MM.1S (cell line): Measurements from ENCODE around the gene CCS.

Experiments
- CTCF ChIP-seq: fragments of 300-600 bp; sonication (generic); IDR thresholded peaks from 2 replicates; pipeline ENCODE4 v1.5.1; 2016; ENCODE audit warnings: antibody characterized with exemption, low read length, mixed read lengths
- EZH2phosphoT487 ChIP-seq: fragments of 300-600 bp; sonication (generic); IDR thresholded peaks from 2 replicates; pipeline ENCODE4 v1.6.1; 2018; ENCODE audit warnings: antibody characterized with exemption, low read length

DNA sequence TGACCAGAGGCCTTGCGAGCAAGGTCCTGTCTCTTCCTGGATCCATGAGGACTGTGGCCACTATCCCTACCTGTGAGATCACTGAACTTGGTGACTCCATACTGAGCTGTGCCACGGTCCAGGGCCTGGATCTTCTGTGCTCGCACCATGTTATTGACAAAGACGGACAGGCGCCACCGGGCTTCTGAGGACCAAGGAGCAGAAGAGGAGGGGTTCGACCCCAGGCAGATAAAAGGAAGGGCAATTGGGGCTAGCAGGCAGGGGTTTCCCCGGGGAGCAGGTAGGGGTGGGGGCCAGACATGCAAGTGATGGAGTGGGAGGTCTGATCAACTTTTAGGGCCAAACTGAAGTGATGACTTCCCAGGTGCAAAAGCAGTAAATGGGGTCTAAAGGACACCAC lies 26.8 kb upstream of the CCS start:
- no peak for TF ChIP-seq CTCF
- no peak for TF ChIP-seq EZH2phosphoT487
